ENCODE data around the gene ZNF771.

ZNF771 gene

DNA sequence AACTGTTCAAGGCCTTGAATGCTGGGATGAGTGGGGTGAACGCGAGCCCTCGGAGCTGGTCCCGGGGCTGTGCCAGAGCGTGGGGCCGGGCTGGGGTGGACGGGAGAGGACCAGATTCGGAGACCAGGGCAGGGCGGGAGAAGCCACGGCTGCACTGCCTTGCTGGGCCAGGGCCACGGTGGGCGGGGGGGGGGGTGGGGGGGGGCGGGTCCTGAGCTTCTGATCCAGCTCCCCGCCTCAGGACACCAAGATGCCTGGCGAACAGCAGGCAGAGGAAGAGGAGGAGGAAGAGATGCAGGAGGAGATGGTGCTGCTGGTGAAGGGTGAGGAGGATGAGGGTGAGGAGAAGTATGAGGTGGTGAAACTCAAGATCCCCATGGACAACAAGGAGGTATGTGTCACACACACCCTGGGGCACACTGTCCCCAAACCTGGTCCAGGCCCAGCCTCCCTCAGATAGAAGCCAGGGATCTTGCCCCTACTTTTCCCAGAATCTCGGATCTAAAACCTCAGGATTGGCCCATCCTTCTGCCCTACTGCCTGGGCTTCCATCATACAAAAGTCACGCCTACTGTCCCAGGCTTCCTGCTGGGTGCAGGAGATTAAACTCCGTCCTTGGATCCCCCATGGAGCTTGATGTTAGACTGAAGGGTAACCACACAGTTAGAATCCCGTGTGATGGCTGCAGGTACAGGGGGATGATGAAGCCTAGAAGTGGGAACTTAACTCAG lies 563 bp downstream of the ZNF771 start:
- peak overlapping the region in 1 of 2 experiments; percentile 74 for H3K14ac ChIP-seq (ENCODE audit: low read length in 2 of 2)
- DNase-seq: peak; percentile 40
- H2AK5ac ChIP-seq (ENCODE audit: low read length, severe bottlenecking): no peak overlapping the region
- peak overlapping the region in 1 of 2 experiments; percentile 79 for H3K23ac ChIP-seq (ENCODE audit: low read length in 2 of 2)
- H3K9ac ChIP-seq (ENCODE audit: low read length): peak overlapping the region; percentile 94
- H3K79me1 ChIP-seq (replicated peaks; ENCODE audit: low read length, poor library complexity, severe bottlenecking): peaks cover 12% of the 10 kb centered on the region
- no peak overlapping the region for H2BK12ac ChIP-seq (ENCODE audit: low read length in 2 of 2)
- H3K4me1 ChIP-seq (ENCODE audit: control insufficient read depth, insufficient read depth, low read depth, low read length): peaks cover 18% of the 10 kb centered on the region
- H3K18ac ChIP-seq (ENCODE audit: low read depth in 1 of 2, low read length in 2 of 2): peak overlapping the region; percentile 81 to 86
- peak overlapping the region; percentile 62 for H2BK5ac ChIP-seq (ENCODE audit: low read depth, low read length, poor library complexity, severe bottlenecking)
- H2BK120ac ChIP-seq (ENCODE audit: low read depth, low read length): peak overlapping the region; percentile 13
- H2BK15ac ChIP-seq (ENCODE audit: low read depth, poor library complexity, severe bottlenecking): peak overlapping the region; percentile 74
- H3K27ac ChIP-seq (ENCODE audit: low read length, poor library complexity, severe bottlenecking): peak overlapping the region; percentile 77
- H3K36me3 ChIP-seq (ENCODE audit: control insufficient read depth in 1 of 2, insufficient read depth in 2 of 2, low read depth in 1 of 2, low read length in 2 of 2): peaks cover 9 to 24% of the 10 kb centered on the region in 2 experiments
- H4K91ac ChIP-seq (ENCODE audit: low read length): peak overlapping the region; percentile 84
- H3K4me2 ChIP-seq (ENCODE audit: low read length, poor library complexity, severe bottlenecking): peak overlapping the region; percentile 72
- peak overlapping the region; percentile 91 for H2AFZ ChIP-seq (ENCODE audit: low read depth, low read length)
- WGBS: 41% methylated on average over 6 of the region's 19 CpGs
- H4K8ac ChIP-seq (ENCODE audit: low read length): peak overlapping the region; percentile 14
- H3K4me3 ChIP-seq (ENCODE audit: insufficient read depth in 1 of 2, low read depth in 1 of 2, low read length in 2 of 2): peak overlapping the region; percentile 82 to 90
- no peaks in the 10 kb centered on the region for H3K9me3 ChIP-seq (ENCODE audit: control insufficient read depth, low read length)
- peak overlapping the region; percentile 71 to 78 for H3K4ac ChIP-seq (ENCODE audit: low read depth in 1 of 2, low read length in 2 of 2)
- H3K27me3 ChIP-seq (ENCODE audit: control insufficient read depth in 1 of 2, insufficient read depth in 1 of 2, low read length in 2 of 2): no peaks in the 10 kb centered on the region

DNA sequence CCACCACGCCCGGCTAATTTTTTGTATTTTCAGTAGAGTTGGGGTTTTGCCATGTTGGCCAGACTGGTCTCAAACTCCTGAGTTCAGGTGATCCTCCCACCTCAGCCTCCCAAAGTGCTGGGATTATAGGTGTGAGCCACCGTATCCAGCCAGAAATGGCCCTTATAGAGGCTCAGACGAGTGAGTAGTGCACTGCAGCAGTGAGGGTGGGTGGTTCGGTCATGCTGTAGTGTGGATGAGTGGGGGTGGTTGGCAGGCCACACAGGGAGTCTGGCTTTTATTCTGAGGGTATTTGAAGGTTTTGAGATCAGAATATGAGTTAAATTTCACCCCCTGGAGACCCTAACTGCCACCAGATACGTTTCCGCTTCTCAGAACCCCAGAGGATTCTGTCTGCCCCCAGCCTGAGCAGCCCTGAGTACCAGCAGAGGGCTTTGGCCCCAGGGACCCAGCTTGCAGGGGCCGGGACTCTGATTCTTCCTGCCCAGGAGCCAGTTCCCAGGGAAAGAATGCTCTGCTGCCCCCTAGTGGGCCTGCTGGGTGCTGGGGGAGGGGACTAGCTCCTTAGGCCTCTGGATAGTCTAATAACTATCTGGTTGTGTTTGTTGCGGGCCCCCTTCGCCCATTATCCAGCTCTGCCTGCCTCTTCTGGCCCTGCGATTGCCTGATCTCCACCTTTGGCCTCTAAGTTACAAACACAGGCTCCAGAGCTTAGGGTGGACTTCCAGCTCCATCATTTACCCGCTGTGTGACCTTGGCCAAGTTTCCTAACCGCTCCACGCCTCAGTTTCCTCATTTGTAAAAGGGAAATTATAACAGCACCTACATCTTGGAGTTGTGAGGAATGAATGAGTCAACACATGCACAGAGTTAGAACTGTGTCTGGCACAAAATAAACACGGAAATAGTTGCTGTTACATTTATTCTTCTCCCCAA lies 2.0 kb downstream of the ZNF771 start:
- WGBS: 51% methylated on average over 15 of the region's 15 CpGs
- no peak overlapping the region for H3K18ac ChIP-seq (ENCODE audit: low read depth in 1 of 2, low read length in 2 of 2)
- H2AFZ ChIP-seq (ENCODE audit: low read depth, low read length): no peak overlapping the region
- H2BK12ac ChIP-seq (ENCODE audit: low read length in 2 of 2): no peak overlapping the region
- peak overlapping the region in 1 of 2 experiments; percentile 56 for H3K4me3 ChIP-seq (ENCODE audit: insufficient read depth in 1 of 2, low read depth in 1 of 2, low read length in 2 of 2)
- no peak overlapping the region for H3K14ac ChIP-seq (ENCODE audit: low read length in 2 of 2)
- H3K9ac ChIP-seq (ENCODE audit: low read length): peak overlapping the region; percentile 71
- peak; percentile 89 for DNase-seq
- peaks cover 15 to 35% of the 10 kb centered on the region in 2 experiments for H3K36me3 ChIP-seq (ENCODE audit: control insufficient read depth in 1 of 2, insufficient read depth in 2 of 2, low read depth in 1 of 2, low read length in 2 of 2)
- H4K91ac ChIP-seq (ENCODE audit: low read length): no peak overlapping the region
- H3K27me3 ChIP-seq (ENCODE audit: control insufficient read depth in 1 of 2, insufficient read depth in 1 of 2, low read length in 2 of 2): no peaks in the 10 kb centered on the region
- no peak overlapping the region for H2BK5ac ChIP-seq (ENCODE audit: low read depth, low read length, poor library complexity, severe bottlenecking)
- peaks cover 22% of the 10 kb centered on the region for H3K4me1 ChIP-seq (ENCODE audit: control insufficient read depth, insufficient read depth, low read depth, low read length)
- H2BK120ac ChIP-seq (ENCODE audit: low read depth, low read length): no peak overlapping the region
- H2BK15ac ChIP-seq (ENCODE audit: low read depth, poor library complexity, severe bottlenecking): no peak overlapping the region
- H3K79me1 ChIP-seq (replicated peaks; ENCODE audit: low read length, poor library complexity, severe bottlenecking): peaks cover 17% of the 10 kb centered on the region
- peak overlapping the region; percentile 46 for H4K8ac ChIP-seq (ENCODE audit: low read length)
- peak overlapping the region; percentile 7 for H3K27ac ChIP-seq (ENCODE audit: low read length, poor library complexity, severe bottlenecking)
- peak overlapping the region; percentile 20 for H3K4me2 ChIP-seq (ENCODE audit: low read length, poor library complexity, severe bottlenecking)
- H3K4ac ChIP-seq (ENCODE audit: low read depth in 1 of 2, low read length in 2 of 2): no peak overlapping the region
- no peak overlapping the region for H2AK5ac ChIP-seq (ENCODE audit: low read length, severe bottlenecking)
- H3K9me3 ChIP-seq (ENCODE audit: control insufficient read depth, low read length): no peaks in the 10 kb centered on the region
- no peak overlapping the region for H3K23ac ChIP-seq (ENCODE audit: low read length in 2 of 2)

DNA sequence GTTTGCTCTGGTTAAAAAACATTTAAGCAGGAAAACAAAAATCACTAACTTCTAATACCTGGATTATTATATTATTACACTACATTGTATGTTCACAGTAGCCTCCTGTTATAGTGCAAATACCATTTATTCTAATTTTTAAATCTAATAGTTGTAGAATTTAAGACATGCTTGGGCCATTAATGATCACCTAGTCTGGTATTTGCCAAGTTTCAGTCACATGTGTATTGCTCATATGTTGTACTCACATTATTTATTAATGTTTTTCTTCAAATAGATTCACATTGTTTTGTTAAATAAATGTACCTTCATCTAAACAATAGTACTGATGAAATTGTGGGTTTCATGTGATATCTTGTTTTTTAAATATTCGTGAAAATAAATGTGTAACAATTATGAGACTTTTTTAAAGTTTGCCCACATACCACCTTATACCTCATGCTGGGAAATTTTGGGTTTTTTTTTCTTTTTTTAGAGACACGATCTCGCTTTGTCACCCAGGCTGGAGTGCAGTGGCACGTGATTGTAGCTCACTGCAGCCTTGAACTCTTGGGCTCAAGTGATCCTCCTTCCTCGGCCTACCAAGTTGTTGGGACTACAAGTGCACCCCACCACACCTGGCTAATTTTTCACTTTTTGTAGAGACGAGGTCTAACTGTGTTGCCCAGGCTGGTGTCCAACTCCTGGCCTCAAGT lies 5.9 kb downstream of the ZNF771 start:
- H4K8ac ChIP-seq (ENCODE audit: low read length): no peak overlapping the region
- no peak overlapping the region for H4K91ac ChIP-seq (ENCODE audit: low read length)
- no peak overlapping the region for H3K4me2 ChIP-seq (ENCODE audit: low read length, poor library complexity, severe bottlenecking)
- H2BK15ac ChIP-seq (ENCODE audit: low read depth, poor library complexity, severe bottlenecking): no peak overlapping the region
- H3K14ac ChIP-seq (ENCODE audit: low read length in 2 of 2): no peak overlapping the region
- WGBS: 95% methylated on average over 5 of the region's 6 CpGs
- peaks cover 28% of the 10 kb centered on the region for H3K4me1 ChIP-seq (ENCODE audit: control insufficient read depth, insufficient read depth, low read depth, low read length)
- H3K23ac ChIP-seq (ENCODE audit: low read length in 2 of 2): no peak overlapping the region
- H2AFZ ChIP-seq (ENCODE audit: low read depth, low read length): no peak overlapping the region
- no peak overlapping the region for H2BK12ac ChIP-seq (ENCODE audit: low read length in 2 of 2)
- no peaks in the 10 kb centered on the region for H3K27me3 ChIP-seq (ENCODE audit: control insufficient read depth in 1 of 2, insufficient read depth in 1 of 2, low read length in 2 of 2)
- peak overlapping the region; percentile 69 for H3K9ac ChIP-seq (ENCODE audit: low read length)
- no peaks in the 10 kb centered on the region for H3K9me3 ChIP-seq (ENCODE audit: control insufficient read depth, low read length)
- no peak overlapping the region for H3K18ac ChIP-seq (ENCODE audit: low read depth in 1 of 2, low read length in 2 of 2)
- H2BK5ac ChIP-seq (ENCODE audit: low read depth, low read length, poor library complexity, severe bottlenecking): no peak overlapping the region
- peak overlapping the region; percentile 91 for H2AK5ac ChIP-seq (ENCODE audit: low read length, severe bottlenecking)
- H2BK120ac ChIP-seq (ENCODE audit: low read depth, low read length): no peak overlapping the region
- peaks cover 29 to 46% of the 10 kb centered on the region in 2 experiments for H3K36me3 ChIP-seq (ENCODE audit: control insufficient read depth in 1 of 2, insufficient read depth in 2 of 2, low read depth in 1 of 2, low read length in 2 of 2)
- H3K4ac ChIP-seq (ENCODE audit: low read depth in 1 of 2, low read length in 2 of 2): no peak overlapping the region
- H3K79me1 ChIP-seq (replicated peaks; ENCODE audit: low read length, poor library complexity, severe bottlenecking): peaks cover 26% of the 10 kb centered on the region
- no peak overlapping the region for H3K4me3 ChIP-seq (ENCODE audit: insufficient read depth in 1 of 2, low read depth in 1 of 2, low read length in 2 of 2)
- no peak for DNase-seq
- peak overlapping the region; percentile 44 for H3K27ac ChIP-seq (ENCODE audit: low read length, poor library complexity, severe bottlenecking)
